ENCODE measurements around the gene MED1. TPM values are rescaled to one million over a fixed set of nuclear protein-coding genes. Genes with fewer than 3 reads are reported as not detected.
A peak's percentile ranks its signal among the peaks of the same experiment; 100 is the strongest.

Gene MED1
- polyA plus RNA-seq, 3 donors, result 5.0 to 9.1 (median 7.6) TPM

- H3K9me3 Mint-ChIP-seq, result peaks cover 0 to 8% (median 0%) of the 10 kb centered on the region in 7 donors
- peaks cover 55% of the 10 kb centered on the region for H4K20me1 ChIP-seq (ENCODE audit: insufficient read depth, low read length)
- H3K27me3 ChIP-seq (ENCODE audit: control insufficient read depth in 2 of 2, insufficient read depth in 2 of 2, low read length in 2 of 2), result no peaks in the 10 kb centered on the region
- 0% methylated on average over 25 of the region's 28 CpGs for WGBS (ENCODE audit: insufficient coverage)
- H3K27me3 Mint-ChIP-seq (ENCODE audit: low read depth in 3 of 3), result peaks cover 0 to 2% (median 1%) of the 10 kb centered on the region in 3 donors
- peak overlapping the region; percentile 97 to 100 (median 99) for H3K27ac Mint-ChIP-seq
- H3K79me2 ChIP-seq (ENCODE audit: insufficient read depth, low read length), result peaks cover 67% of the 10 kb centered on the region
- peaks cover 40% of the 10 kb centered on the region for H3K4me1 Mint-ChIP-seq
- TF ChIP-seq CTCF (IDR thresholded peaks at IDR 0.05), result no peak
- H3K36me3 Mint-ChIP-seq, result peaks cover 7 to 29% of the 10 kb centered on the region in 2 donors
- intact Hi-C loops (cut with micrococcal nuclease), result loop anchor here in 1 of 2 donors (2.0 kb wide), 1 partner anchor 14 kb away; no protein-coding TSS in a partner anchor
- H3K36me3 ChIP-seq (replicated peaks in 1 of 2; ENCODE audit: control insufficient read depth in 1 of 2, insufficient read depth in 2 of 2, low read length in 2 of 2), result peaks cover 0 to 19% of the 10 kb centered on the region in 2 donors
- peak overlapping the region; percentile 80 for H2AFZ ChIP-seq (ENCODE audit: insufficient read depth, low read depth, low read length, poor library complexity, severe bottlenecking)
- peak overlapping the region; percentile 79 for H3K4me2 ChIP-seq (replicated peaks; ENCODE audit: extremely low read depth, low read length, poor library complexity, severe bottlenecking)
- no peaks in the 10 kb centered on the region for H3K9me3 ChIP-seq (replicated peaks in 1 of 2; ENCODE audit: control insufficient read depth in 1 of 2, insufficient read depth in 1 of 2, low read length in 2 of 2)
- H3K4me1 ChIP-seq (ENCODE audit: control insufficient read depth in 1 of 2, insufficient read depth in 2 of 2, low read length in 2 of 2), result peaks cover 24 to 34% of the 10 kb centered on the region in 2 donors
- peak overlapping the region; percentile 97 to 98 for H3K27ac ChIP-seq (ENCODE audit: low read depth in 1 of 2, low read length in 2 of 2)
- H3K9ac ChIP-seq (ENCODE audit: insufficient read depth, low read length, poor library complexity, severe bottlenecking), result peak overlapping the region; percentile 94
- H3K4me3 ChIP-seq (replicated peaks in 1 of 3; ENCODE audit: low read depth in 2 of 3, low read length in 3 of 3), result peak overlapping the region; percentile 82 to 97 (median 84)
- peak overlapping the region; percentile 96 to 100 for H3K4me3 Mint-ChIP-seq
- peak; percentile 12 to 77 (median 43) for DNase-seq
Observed at GRCh38 chr17:39462631-39463375, 11.7 kb upstream of the MED1 start.

- H3K36me3 ChIP-seq (replicated peaks in 1 of 2; ENCODE audit: control insufficient read depth in 1 of 2, insufficient read depth in 2 of 2, low read length in 2 of 2), result peaks cover 0 to 11% of the 10 kb centered on the region in 2 donors
Observed at GRCh38 chr17:39461926-39462569, 11.0 kb upstream of the MED1 start.

More at GRCh38 chr17:39461926-39462569, 11.0 kb upstream of the MED1 start:
- H3K27ac Mint-ChIP-seq, result peak overlapping the region; percentile 97 to 100 (median 99)
- H2AFZ ChIP-seq (ENCODE audit: insufficient read depth, low read depth, low read length, poor library complexity, severe bottlenecking), result peak overlapping the region; percentile 80
- peaks cover 0 to 2% (median 1%) of the 10 kb centered on the region in 3 donors for H3K27me3 Mint-ChIP-seq (ENCODE audit: low read depth in 3 of 3)
- DNase-seq, result peak; percentile 19 to 40 (median 25)
- peaks cover 37% of the 10 kb centered on the region for H3K4me1 Mint-ChIP-seq
- H3K36me3 Mint-ChIP-seq, result peaks cover 5 to 21% of the 10 kb centered on the region in 2 donors
- no peaks in the 10 kb centered on the region for H3K27me3 ChIP-seq (ENCODE audit: control insufficient read depth in 2 of 2, insufficient read depth in 2 of 2, low read length in 2 of 2)
- peak overlapping the region; percentile 94 for H3K9ac ChIP-seq (ENCODE audit: insufficient read depth, low read length, poor library complexity, severe bottlenecking)
- H3K9me3 ChIP-seq (replicated peaks in 1 of 2; ENCODE audit: control insufficient read depth in 1 of 2, insufficient read depth in 1 of 2, low read length in 2 of 2), result no peaks in the 10 kb centered on the region
- TF ChIP-seq CTCF (IDR thresholded peaks at IDR 0.05), result no peak
- H3K79me2 ChIP-seq (ENCODE audit: insufficient read depth, low read length), result peaks cover 59% of the 10 kb centered on the region
- intact Hi-C loops (cut with micrococcal nuclease), result loop anchor here in 1 of 2 donors (2.0 kb wide), 1 partner anchor 13 kb away; no protein-coding TSS in a partner anchor
- H3K4me2 ChIP-seq (replicated peaks; ENCODE audit: extremely low read depth, low read length, poor library complexity, severe bottlenecking), result peak overlapping the region; percentile 79
- under 1% methylated on average over 27 of the region's 34 CpGs for WGBS (ENCODE audit: insufficient coverage)
- peaks cover 0 to 8% (median 0%) of the 10 kb centered on the region in 7 donors for H3K9me3 Mint-ChIP-seq
- peak overlapping the region; percentile 96 to 100 for H3K4me3 Mint-ChIP-seq
- peaks cover 47% of the 10 kb centered on the region for H4K20me1 ChIP-seq (ENCODE audit: insufficient read depth, low read length)
- H3K4me3 ChIP-seq (replicated peaks in 1 of 3; ENCODE audit: low read depth in 2 of 3, low read length in 3 of 3), result peak overlapping the region; percentile 82 to 97 (median 84)
- H3K27ac ChIP-seq (ENCODE audit: low read depth in 1 of 2, low read length in 2 of 2), result peak overlapping the region; percentile 97 to 98
- H3K4me1 ChIP-seq (ENCODE audit: control insufficient read depth in 1 of 2, insufficient read depth in 2 of 2, low read length in 2 of 2), result peaks cover 24 to 34% of the 10 kb centered on the region in 2 donors

Data from CD14-positive monocyte (primary cell).